SKM-1 treated with dmso at 0.1 percent for 144 hours (cell line): Measurements from ENCODE around the gene SPRN.
"Not testable (repeated sequence)": the region's sequence is repeated elsewhere in the genome, so short reads cannot be mapped to it uniquely, and the experiment has no call there.

Experiments used
- DNase-seq: peaks from one replicate; lab custom pipeline; 2025; ENCODE audit not compliant: unreplicated experiment; lab: John Stamatoyannopoulos, UW

Gene SPRN

GRCh38 chr10:133457100-133457841 is 32.8 kb upstream of the SPRN start:
- DNase-seq: no peak

- DNase-seq: no peak
These were observed 31.9 kb upstream of the SPRN start for GRCh38 chr10:133456041-133456951.

- DNase-seq: no peak
These were observed 31.2 kb upstream of the SPRN start for GRCh38 chr10:133455611-133456031.

- DNase-seq: no peak
These were observed 30.8 kb upstream of the SPRN start for GRCh38 chr10:133455196-133455595.

GRCh38 chr10:133454204-133454893 is 29.9 kb upstream of the SPRN start:
- DNase-seq: no peak

GRCh38 chr10:133453516-133454203 is 29.2 kb upstream of the SPRN start, which contains the start of gene SCART1:
Gene SCART1 (plus strand): TSS chr10:133453945. CDS start chr10:133453998, 53 bp downstream.
- DNase-seq: no peak

- no peak for DNase-seq
These were observed 28.0 kb upstream of the SPRN start for GRCh38 chr10:133452453-133452852.

- no peak for DNase-seq
These were observed 26.9 kb upstream of the SPRN start for GRCh38 chr10:133451346-133451745.

GRCh38 chr10:133448120-133448519 is 23.7 kb upstream of the SPRN start:
- DNase-seq: no peak

- no peak for DNase-seq
These were observed 22.6 kb upstream of the SPRN start for GRCh38 chr10:133446979-133447378.

- no peak for DNase-seq
These were observed 21.6 kb upstream of the SPRN start for GRCh38 chr10:133445751-133446708.

GRCh38 chr10:133445268-133445732 is 20.9 kb upstream of the SPRN start:
- no peak for DNase-seq

GRCh38 chr10:133444342-133445267 is 20.2 kb upstream of the SPRN start:
- no peak for DNase-seq

GRCh38 chr10:133442967-133443924 is 18.8 kb upstream of the SPRN start:
- no peak for DNase-seq

GRCh38 chr10:133442191-133442966 is 18.0 kb upstream of the SPRN start:
- peak; percentile 39 for DNase-seq

GRCh38 chr10:133441780-133442179 is 17.4 kb upstream of the SPRN start:
- DNase-seq: no peak

GRCh38 chr10:133441356-133441755 is 16.9 kb upstream of the SPRN start:
- not testable (repeated sequence) for DNase-seq
